GM12801 (cell line): Measurements from ENCODE around the gene NEK7.

Experiments
- CTCF ChIP-seq: IDR thresholded peaks from one replicate; pipeline ENCODE4 v1.5.1; 2011; ENCODE audit warnings: control low read depth; ENCODE audit not compliant: insufficient read length; ENCODE audit errors: extremely low read depth

The NEK7 gene

GRCh38 chr1:198157847-198158725 lies 1.3 kb downstream of the NEK7 start:
- TF ChIP-seq CTCF: no peak

- no peak for TF ChIP-seq CTCF
These were observed 2.2 kb downstream of the NEK7 start for GRCh38 chr1:198158735-198159589.

GRCh38 chr1:198160222-198160621 lies 3.4 kb downstream of the NEK7 start:
- TF ChIP-seq CTCF: no peak

- no peak for TF ChIP-seq CTCF
These were observed 4.3 kb downstream of the NEK7 start for GRCh38 chr1:198160946-198161614.

- TF ChIP-seq CTCF: no peak
These were observed 4.9 kb downstream of the NEK7 start for GRCh38 chr1:198161718-198162090.

- TF ChIP-seq CTCF: no peak
These were observed 5.4 kb downstream of the NEK7 start for GRCh38 chr1:198162091-198162767.
